CD4-positive, CD25-positive, alpha-beta regulatory T cell (primary cell): ENCODE results near the gene BNIPL. TPM values are rescaled to one million over a fixed set of nuclear protein-coding genes. Genes with fewer than 3 reads are reported as not detected.

Experiments used
- ATAC-seq, 2 donors: fragments of 150-1000 bp; cut with Tn5 transposase; one replicate each; pipeline ENCODE4 v1.10.0; 2021; ENCODE audit warnings: low read depth in 2 of 2, moderate number of reproducible peaks in 2 of 2, moderate library complexity in 1 of 2
- DNase-seq, 3 donors: peaks; one replicate each; pipeline versions ENCODE4 v3.0.0 to v3.0.0-alpha.2; 2012 to 2022; ENCODE audit warnings: mixed read lengths in 1 of 3
- H3K27ac ChIP-seq: one replicate; pipeline ENCODE4 v1.7.0; 2013; ENCODE audit warnings: mild to moderate bottlenecking, low read length; ENCODE audit not compliant: insufficient read depth, poor library complexity, severe bottlenecking
- H3K27me3 ChIP-seq: one replicate; pipeline ENCODE4 v1.7.0; 2013; ENCODE audit warnings: low read length; ENCODE audit not compliant: control insufficient read depth, insufficient read depth
- H3K36me3 ChIP-seq: one replicate; pipeline ENCODE4 v1.7.0; 2013; ENCODE audit warnings: mild to moderate bottlenecking, low read length, moderate library complexity; ENCODE audit not compliant: control insufficient read depth, insufficient read depth
- H3K4me1 ChIP-seq: 2 replicates; pipeline ENCODE4 v1.7.0; 2013; ENCODE audit warnings: mild to moderate bottlenecking, low read length; ENCODE audit not compliant: insufficient read depth, control insufficient read depth, poor library complexity, severe bottlenecking
- H3K4me3 ChIP-seq: one replicate; pipeline ENCODE4 v1.7.0; 2013; ENCODE audit warnings: low read depth, mild to moderate bottlenecking, low read length, moderate library complexity
- H3K9me3 ChIP-seq, 2 experiments: 1 replicate in 1 of 2; 2 replicates in 1 of 2; pipeline ENCODE4 v1.7.0; 2013; ENCODE audit warnings: low read length in 2 of 2, mild to moderate bottlenecking in 1 of 2, moderate library complexity in 1 of 2; ENCODE audit not compliant: control insufficient read depth in 2 of 2
- H3K27ac Mint-ChIP-seq, 3 donors: one replicate each; pipeline ENCODE4 v1.8.0; 2020 to 2022; ENCODE audit warnings: mild to moderate bottlenecking in 3 of 3, mixed read lengths in 3 of 3, moderate library complexity in 2 of 3
- H3K27me3 Mint-ChIP-seq: one replicate; pipeline ENCODE4 v1.8.0; 2022; ENCODE audit warnings: mild to moderate bottlenecking, mixed read lengths
- H3K36me3 Mint-ChIP-seq: one replicate; pipeline ENCODE4 v1.8.0; 2020; ENCODE audit warnings: mixed read lengths
- H3K4me1 Mint-ChIP-seq, 4 donors: one replicate each; pipeline ENCODE4 v1.8.0; 2020 to 2022; ENCODE audit warnings: mixed read lengths in 4 of 4, mild to moderate bottlenecking in 1 of 4
- H3K4me3 Mint-ChIP-seq, 4 donors: one replicate each; pipeline ENCODE4 v1.8.0; 2020 to 2022; ENCODE audit warnings: mild to moderate bottlenecking in 4 of 4, mixed read lengths in 4 of 4, moderate library complexity in 3 of 4
- H3K9me3 Mint-ChIP-seq, 7 donors: one replicate each; pipeline ENCODE4 v1.8.0; 2020 to 2022; ENCODE audit warnings: mixed read lengths in 7 of 7, mild to moderate bottlenecking in 3 of 7, moderate library complexity in 2 of 7
- polyA plus RNA-seq, 4 donors: library from polyadenylated mRNA; unstranded; fragments of 300-500 nt; fragmentation: Illumina TruSeq; gene quantifications; one replicate each; pipeline ENCODE4 v1.2.3, GENCODE V29; 2021
- total RNA-seq: library from RNA; stranded (reverse); gene quantifications from one replicate; pipeline ENCODE4 v1.2.3, GENCODE V29; 2022

Gene BNIPL
- total and polyA plus RNA-seq, 5 donors from 2014 or later: 0.07 to 0.94 (median 0.23) TPM

- Mint-ChIP-seq H3K27me3 (peaks cover 15% of the 10 kb centered on the region), H3K27ac (peak within 1 kb of the TSS; percentile 97 to 99 (median 97)), H3K4me3 (peak within 1 kb of the TSS; percentile 95 to 99 (median 99)), H3K4me1 (peaks cover 0 to 59% (median 39%) of the 10 kb centered on the region in 4 donors), H3K9me3 (peaks cover 0 to 3% (median 0%) of the 10 kb centered on the region in 7 donors), H3K36me3 (peaks cover 41% of the 10 kb centered on the region)
- Histone ChIP-seq H3K9me3 (no peaks in the 10 kb centered on the region), H3K27me3 (no peaks in the 10 kb centered on the region), H3K36me3 (peaks cover 16% of the 10 kb centered on the region), H3K27ac (peak within 1 kb of the TSS; percentile 94), H3K4me1 (peaks cover 46% of the 10 kb centered on the region), H3K4me3 (peak within 1 kb of the TSS; percentile 96)
- ATAC-seq (peak; percentile 85 to 86), DNase-seq (peak; percentile 76 to 94 (median 85))
Measured at GRCh38 chr1:151059109-151060006, 23.0 kb downstream of the BNIPL start, which contains the start of gene CDC42SE1. Gene CDC42SE1 (minus strand): TSS chr1:151059622. CDS start chr1:151055730, 3,892 bp downstream.

- H3K4me1 Mint-ChIP-seq: peaks cover 0 to 51% (median 32%) of the 10 kb centered on the region in 4 donors
Measured at GRCh38 chr1:151060007-151060656, 23.7 kb downstream of the BNIPL start, which contains the start of gene MLLT11. Gene MLLT11 (plus strand): TSS chr1:151060397. CDS start chr1:151067225, 6,828 bp downstream.

DNA sequence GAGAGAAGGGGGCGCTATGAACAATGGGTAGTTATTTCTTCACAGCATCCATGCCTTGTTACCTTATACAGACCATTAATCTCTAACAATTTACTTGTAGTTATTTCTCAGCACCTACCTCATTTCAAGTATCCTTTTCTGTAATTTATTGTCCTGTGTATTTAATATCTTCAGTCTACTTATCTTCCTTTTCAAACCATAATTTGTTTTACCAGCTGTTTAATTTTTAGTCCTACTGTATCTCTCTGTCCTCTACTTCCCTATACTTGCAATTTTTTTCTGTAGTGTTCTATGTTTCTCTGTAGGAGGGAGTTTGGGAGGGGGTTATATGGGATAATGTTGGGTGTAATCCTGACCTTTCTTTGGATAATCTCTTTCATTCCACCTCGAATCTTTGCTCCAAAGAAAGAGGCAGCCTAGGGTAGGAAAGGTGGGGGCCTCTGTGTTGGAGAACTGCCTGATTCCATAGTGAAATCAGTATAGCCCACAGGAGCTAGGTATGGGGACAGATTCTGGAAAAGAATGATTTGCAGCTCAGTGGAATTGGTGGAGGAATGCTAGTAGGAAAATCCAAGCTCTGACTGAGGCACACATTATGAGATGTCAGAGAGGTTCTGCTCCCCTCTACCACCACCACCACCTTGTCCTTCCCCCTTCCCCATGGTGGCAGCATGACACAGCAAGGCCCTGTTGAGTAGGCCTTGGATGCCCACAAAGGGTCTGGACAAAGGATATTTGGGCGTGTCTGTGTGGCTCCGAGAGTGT, 24.5 kb downstream of the BNIPL start:
- no peak for ATAC-seq
- Histone ChIP-seq H3K4me3 (no peak overlapping the region), H3K27ac (peak overlapping the region; percentile 94), H3K9me3 (no peaks in the 10 kb centered on the region), H3K4me1 (peaks cover 31% of the 10 kb centered on the region), H3K36me3 (peaks cover under 1% of the 10 kb centered on the region), H3K27me3 (no peaks in the 10 kb centered on the region)
- Mint-ChIP-seq H3K27me3 (peaks cover 15% of the 10 kb centered on the region), H3K36me3 (peaks cover 26% of the 10 kb centered on the region), H3K27ac (peak overlapping the region in 2 of 3 donors; percentile 97), H3K9me3 (peaks cover 0 to 3% (median 0%) of the 10 kb centered on the region in 7 donors), H3K4me3 (peak overlapping the region; percentile 95 to 99 (median 99)), H3K4me1 (peaks cover 4 to 45% (median 27%) of the 10 kb centered on the region in 4 donors)
- no peak for DNase-seq

More at GRCh38 chr1:151060007-151060656, 23.7 kb downstream of the BNIPL start, which contains the start of gene MLLT11:
- Mint-ChIP-seq H3K27ac (peak within 1 kb of the TSS; percentile 97 to 98 (median 97)), H3K27me3 (peaks cover 15% of the 10 kb centered on the region), H3K9me3 (peaks cover 0 to 3% (median 0%) of the 10 kb centered on the region in 7 donors), H3K4me3 (peak within 1 kb of the TSS; percentile 95 to 99 (median 99)), H3K36me3 (peaks cover 33% of the 10 kb centered on the region)
- peak within 1 kb of the TSS; percentile 96 for H3K4me3 ChIP-seq
- H3K27ac ChIP-seq: peak within 1 kb of the TSS; percentile 94
- peaks cover 8% of the 10 kb centered on the region for H3K36me3 ChIP-seq
- DNase-seq (peak in 1 of 3 donors; percentile 37), ATAC-seq (no peak)
- H3K4me1 ChIP-seq: peaks cover 38% of the 10 kb centered on the region
- H3K27me3 ChIP-seq: no peaks in the 10 kb centered on the region
- no peaks in the 10 kb centered on the region for H3K9me3 ChIP-seq

DNA sequence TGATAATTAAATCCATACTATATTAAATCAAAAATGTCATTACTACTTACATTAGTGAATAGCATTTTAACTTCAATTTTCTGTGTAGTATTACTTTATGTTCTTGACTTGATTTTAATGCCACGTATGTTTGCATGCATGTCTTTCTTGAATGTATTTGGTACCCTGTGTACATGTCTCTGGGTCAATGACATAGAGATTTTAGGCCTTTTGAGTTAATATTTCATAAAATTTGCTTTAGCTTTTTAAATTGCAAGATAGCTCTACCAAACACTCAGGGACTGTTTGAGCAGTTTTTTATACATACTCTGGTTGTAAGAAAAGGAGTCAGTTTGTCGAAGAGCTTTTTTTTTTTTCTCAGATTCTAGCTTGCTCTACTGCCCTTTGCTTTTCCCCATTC, 25.3 kb downstream of the BNIPL start:
- Mint-ChIP-seq H3K9me3 (peaks cover 0 to 3% (median 0%) of the 10 kb centered on the region in 7 donors), H3K27me3 (peaks cover 15% of the 10 kb centered on the region), H3K27ac (no peak overlapping the region), H3K4me3 (peak overlapping the region in 2 of 4 donors; percentile 0 to 95), H3K36me3 (peaks cover 18% of the 10 kb centered on the region), H3K4me1 (peaks cover 4 to 36% (median 20%) of the 10 kb centered on the region in 4 donors)
- Histone ChIP-seq H3K4me3 (no peak overlapping the region), H3K27me3 (no peaks in the 10 kb centered on the region), H3K36me3 (no peaks in the 10 kb centered on the region), H3K9me3 (no peaks in the 10 kb centered on the region), H3K27ac (no peak overlapping the region), H3K4me1 (peaks cover 22% of the 10 kb centered on the region)
- no peak for DNase-seq
- no peak for ATAC-seq

- Histone ChIP-seq H3K27me3 (no peaks in the 10 kb centered on the region), H3K4me1 (peaks cover 18% of the 10 kb centered on the region), H3K4me3 (no peak overlapping the region), H3K9me3 (no peaks in the 10 kb centered on the region), H3K27ac (no peak overlapping the region), H3K36me3 (no peaks in the 10 kb centered on the region)
- ATAC-seq (no peak), DNase-seq (no peak)
- Mint-ChIP-seq H3K4me1 (peaks cover 4 to 28% (median 14%) of the 10 kb centered on the region in 4 donors), H3K4me3 (peak overlapping the region in 2 of 4 donors; percentile 60 to 87), H3K36me3 (peaks cover 8% of the 10 kb centered on the region), H3K27me3 (peaks cover 10% of the 10 kb centered on the region), H3K9me3 (no peaks in the 10 kb centered on the region), H3K27ac (no peak overlapping the region)
Measured at GRCh38 chr1:151062741-151063371, 26.5 kb downstream of the BNIPL start.

- H3K36me3 Mint-ChIP-seq: no peaks in the 10 kb centered on the region
- DNase-seq: no peak
- Histone ChIP-seq H3K4me3 (no peak overlapping the region), H3K27me3 (no peaks in the 10 kb centered on the region), H3K27ac (no peak overlapping the region), H3K9me3 (no peaks in the 10 kb centered on the region), H3K36me3 (no peaks in the 10 kb centered on the region), H3K4me1 (peaks cover 15% of the 10 kb centered on the region)
- H3K4me1 Mint-ChIP-seq: peaks cover 4 to 19% (median 13%) of the 10 kb centered on the region in 4 donors
- H3K27ac Mint-ChIP-seq: no peak overlapping the region
- peaks cover under 1% of the 10 kb centered on the region for H3K27me3 Mint-ChIP-seq
- no peaks in the 10 kb centered on the region for H3K9me3 Mint-ChIP-seq
- peak overlapping the region in 1 of 4 donors; percentile 89 for H3K4me3 Mint-ChIP-seq
- no peak for ATAC-seq
Measured at GRCh38 chr1:151065089-151065645, 28.8 kb downstream of the BNIPL start.
